Measurements from ENCODE around the gene SPATS2L.
A peak's percentile ranks its signal among the peaks of the same experiment; 100 is the strongest.

SPATS2L gene, protein sequence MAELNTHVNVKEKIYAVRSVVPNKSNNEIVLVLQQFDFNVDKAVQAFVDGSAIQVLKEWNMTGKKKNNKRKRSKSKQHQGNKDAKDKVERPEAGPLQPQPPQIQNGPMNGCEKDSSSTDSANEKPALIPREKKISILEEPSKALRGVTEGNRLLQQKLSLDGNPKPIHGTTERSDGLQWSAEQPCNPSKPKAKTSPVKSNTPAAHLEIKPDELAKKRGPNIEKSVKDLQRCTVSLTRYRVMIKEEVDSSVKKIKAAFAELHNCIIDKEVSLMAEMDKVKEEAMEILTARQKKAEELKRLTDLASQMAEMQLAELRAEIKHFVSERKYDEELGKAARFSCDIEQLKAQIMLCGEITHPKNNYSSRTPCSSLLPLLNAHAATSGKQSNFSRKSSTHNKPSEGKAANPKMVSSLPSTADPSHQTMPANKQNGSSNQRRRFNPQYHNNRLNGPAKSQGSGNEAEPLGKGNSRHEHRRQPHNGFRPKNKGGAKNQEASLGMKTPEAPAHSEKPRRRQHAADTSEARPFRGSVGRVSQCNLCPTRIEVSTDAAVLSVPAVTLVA

DNA sequence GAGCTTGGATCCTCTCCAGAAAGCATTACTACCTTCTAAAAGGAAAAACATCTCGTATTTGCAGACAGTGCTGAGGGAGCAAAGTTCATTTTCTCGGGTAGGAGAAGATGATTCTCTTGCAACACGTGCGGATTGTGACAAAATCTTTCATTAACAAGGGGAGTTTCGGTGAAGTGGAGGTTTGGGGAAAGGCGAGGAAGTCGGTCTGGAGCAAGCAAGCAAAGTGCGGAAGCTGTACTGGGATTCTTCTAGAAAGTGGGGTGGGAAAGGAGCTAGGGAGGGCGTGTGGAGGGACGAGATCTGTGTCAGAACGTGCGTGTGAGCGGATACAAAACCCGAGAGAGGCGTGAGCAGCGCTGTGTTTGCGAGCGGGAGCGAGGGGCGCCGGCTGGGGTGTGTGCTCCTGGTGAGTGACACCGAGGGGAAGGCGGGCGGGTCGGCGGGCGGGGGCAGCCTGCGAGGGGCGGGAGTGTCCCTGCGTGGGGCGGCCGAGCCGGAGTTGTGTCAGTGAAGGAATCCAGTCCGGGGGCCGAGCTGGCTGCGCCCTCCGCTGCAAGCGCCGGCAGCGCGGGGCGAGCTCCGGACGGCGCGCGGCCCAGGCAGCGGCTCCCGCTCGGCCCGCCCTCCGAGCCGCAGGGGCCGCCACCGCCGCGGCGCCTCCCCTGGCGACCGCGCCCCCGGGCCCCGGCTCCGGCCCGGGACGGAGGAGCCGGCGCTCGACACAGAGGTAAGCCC, at the start of gene SPATS2L:
TSS of gene SPATS2L (plus strand) at position 498 of the 735 bp plus-strand sequence. CDS start 82,552 bp downstream, outside the sequence.
- DNase-seq (ENCODE audit: low spot score): peak; percentile 59

DNA sequence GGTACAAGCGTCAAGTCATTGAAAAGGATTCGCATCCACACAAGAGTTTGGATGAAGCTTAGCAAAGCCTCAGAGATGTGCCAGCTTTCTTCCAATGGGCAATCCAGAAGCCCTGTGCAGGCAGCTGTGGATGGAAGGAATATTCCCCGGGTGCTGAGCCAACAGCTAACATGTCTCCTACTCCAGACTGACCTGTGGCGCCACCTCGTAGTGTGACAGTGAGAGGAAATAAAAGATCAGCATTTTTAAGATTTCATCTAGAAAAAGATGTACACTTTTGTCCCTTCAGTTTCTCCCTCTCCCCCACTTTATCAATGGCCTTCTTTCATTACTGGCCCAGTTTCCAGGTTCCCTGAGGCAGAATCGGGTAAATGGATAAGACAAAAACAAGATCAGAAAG, 48.9 kb upstream of the SPATS2L start:
- DNase-seq (ENCODE audit: low spot score): no peak

DNA sequence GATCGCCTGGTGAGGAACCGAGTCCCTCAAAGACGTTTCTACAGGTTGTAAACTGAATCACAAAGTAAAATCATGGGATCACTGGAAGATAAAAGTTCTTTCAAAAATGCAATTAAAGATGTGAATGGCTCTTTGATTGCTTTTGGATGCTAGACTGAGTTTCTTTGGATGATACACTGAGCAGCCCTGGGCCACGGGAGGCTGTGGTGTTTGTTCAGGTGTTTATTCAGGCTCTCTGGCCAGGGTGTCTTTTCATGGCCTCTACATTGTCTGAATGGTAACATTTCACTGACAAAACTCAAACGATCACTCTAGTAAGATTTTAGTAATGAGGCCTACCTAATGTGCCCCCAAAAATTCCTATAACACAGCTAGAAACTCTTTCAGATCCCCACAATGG, 48.4 kb upstream of the SPATS2L start:
- no peak for DNase-seq (ENCODE audit: low spot score)

DNA sequence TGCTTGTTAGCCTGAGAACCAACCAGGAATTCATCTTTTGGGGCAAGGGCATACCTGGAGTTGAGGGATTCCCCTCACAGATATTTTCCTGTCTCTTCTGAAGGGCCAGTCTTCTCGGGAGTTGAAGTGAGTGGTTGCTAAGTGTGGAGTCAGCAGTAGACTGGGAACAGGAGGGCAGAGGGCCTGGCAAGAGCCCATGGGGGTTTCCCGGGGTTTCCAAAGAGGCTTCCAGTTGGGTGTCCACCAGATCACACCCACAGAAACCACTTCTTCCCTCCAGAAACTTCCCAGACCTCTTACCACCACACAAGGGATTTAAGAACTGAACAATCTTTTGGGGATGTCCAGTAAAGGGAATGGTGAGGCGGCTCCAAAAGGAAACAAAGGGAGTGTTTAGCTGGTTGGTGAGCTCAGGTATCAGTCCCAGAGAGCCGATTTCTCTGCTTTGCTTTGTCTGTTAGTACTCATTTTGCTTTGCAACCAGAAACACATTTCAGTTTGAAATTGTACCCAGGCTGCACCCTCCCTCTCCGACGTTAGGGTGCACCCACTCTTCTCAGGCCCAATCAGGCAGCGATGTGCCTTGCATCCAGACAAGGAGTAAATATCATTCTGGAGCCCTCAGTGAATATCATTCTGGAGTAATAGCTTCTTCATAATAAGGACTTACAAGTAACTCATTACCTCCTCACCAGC, 47.5 kb upstream of the SPATS2L start:
- no peak for DNase-seq (ENCODE audit: low spot score)

DNA sequence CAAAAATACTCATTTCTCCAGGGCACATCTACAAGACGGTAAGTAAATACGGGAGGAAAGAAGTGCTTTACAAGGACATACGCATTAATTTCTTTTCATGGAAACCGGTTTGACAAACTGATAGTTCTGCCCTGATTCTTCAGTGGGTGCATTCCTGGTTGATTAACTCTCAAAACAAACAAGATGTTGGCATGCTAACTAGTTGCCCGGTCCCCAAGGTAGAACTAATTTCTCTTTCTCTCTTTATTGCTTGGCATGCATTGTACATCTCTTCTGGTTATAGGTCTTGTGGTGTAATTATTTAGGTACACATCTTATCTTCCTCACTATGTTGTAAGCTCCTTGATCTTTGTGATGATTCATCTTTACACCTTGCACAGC, 46.9 kb upstream of the SPATS2L start:
- no peak for DNase-seq (ENCODE audit: low spot score)

DNA sequence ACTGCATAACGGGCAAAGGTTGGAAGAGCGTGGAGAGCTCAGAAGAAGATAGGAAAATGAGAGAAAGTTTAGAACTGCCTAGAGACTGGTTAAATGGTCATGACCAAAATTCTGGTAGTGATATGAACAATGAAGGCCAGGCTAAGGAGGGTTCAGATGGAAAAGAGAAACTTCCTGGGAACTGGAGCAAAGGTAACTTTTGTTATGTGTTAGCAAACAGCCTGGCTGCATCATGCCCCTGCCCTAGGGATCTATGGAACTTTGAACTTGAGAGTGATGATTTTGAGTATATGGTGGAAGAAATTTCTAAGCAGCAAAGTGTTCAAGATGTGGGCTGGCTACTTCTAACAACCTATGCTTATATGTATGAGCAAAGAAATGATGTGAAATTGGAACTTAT, 44.4 kb upstream of the SPATS2L start:
- no peak for DNase-seq (ENCODE audit: low spot score)

DNA sequence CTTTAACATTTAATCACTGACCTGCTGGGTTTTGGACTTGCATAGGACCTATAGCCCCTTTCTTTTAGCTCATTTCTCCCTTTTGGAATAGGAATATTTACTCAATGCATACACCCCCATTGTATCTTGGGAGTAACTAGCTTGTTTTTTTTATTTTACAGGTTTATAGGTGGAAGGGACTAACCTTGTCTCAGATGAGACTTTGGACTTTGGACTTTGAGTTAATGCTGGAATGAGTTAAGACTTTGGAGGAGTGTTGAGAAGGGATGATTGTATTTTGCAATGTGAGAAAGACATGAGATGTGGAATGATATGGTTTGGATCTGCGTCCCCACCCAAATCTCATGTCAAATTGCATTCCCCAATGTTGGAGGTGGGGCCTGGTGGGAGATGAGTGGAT, 43.2 kb upstream of the SPATS2L start:
- DNase-seq (ENCODE audit: low spot score): no peak

DNA sequence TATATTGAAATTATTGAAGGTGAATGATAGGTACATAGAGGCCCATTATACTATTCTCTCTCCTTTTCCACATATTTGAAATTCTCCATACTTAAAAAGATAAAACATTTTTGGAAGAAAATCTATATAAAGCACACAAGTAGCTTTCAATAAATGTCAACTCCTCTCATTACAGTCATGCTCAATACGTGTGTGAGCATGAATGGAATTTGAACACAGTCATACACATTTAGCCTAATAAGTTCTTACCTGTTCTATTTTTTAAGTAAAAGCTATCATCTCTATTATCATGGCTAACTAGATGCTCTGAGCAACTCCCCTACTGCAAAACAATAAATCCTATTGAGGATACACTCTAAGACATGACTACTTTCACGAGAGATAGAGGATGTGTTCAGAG, 41.9 kb upstream of the SPATS2L start:
- DNase-seq (ENCODE audit: low spot score): no peak

DNA sequence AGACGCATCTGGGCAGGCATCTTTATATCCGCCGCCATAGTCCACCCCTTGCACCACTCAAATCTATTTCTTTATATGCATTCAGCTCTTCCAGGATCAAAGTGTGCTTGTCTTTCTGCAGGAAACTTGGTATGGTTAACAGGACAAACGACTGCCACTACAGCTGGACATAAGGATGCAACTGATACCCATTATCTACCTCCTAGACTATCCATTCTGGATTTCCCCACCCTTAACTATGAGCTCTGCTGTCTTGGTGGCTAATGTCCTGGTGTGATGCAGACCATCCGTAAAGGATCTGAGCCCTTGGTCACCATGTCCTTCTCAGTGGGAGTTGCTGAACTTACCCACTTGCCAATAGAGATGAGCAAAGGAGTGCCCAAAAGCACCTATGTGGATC, 40.1 kb upstream of the SPATS2L start:
- DNase-seq (ENCODE audit: low spot score): no peak

DNA sequence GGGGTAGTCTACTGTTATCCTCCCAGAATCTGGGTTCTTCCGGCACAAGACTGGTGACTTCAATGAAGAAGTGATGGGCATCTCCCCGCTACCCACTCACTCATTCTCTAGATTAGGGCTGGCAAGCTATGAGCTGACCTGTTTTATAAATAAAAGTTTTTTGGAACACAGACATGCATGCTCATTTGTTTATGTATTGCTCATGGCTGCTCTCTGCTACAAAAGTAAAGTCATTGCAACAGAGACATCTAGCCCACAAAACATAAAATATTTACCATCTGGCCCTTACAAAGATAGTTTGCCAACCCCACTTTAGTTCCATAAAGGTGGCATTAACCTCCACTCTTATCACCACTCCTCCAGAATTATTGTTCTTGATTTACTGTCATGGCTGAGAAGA, 39.1 kb upstream of the SPATS2L start:
- DNase-seq (ENCODE audit: low spot score): no peak

DNA sequence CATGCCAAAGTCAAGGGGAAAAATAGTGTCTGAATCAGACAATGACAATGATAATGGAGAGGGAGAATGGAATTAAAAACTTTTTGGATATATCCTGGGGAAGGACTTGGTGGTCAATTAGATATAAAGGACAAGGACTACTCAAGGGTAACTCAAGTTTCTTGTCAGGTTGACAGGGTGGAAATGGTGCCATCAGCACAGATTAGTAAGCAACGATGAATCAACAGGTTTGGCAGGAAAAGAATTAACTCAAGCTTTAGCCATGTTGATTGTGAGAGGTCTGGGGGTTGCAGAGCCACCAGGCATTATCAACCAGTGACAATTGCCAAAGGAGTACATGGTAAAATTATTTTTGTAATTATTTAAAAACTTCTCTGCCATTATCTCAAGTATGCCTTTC, 35.8 kb upstream of the SPATS2L start:
- DNase-seq (ENCODE audit: low spot score): no peak

DNA sequence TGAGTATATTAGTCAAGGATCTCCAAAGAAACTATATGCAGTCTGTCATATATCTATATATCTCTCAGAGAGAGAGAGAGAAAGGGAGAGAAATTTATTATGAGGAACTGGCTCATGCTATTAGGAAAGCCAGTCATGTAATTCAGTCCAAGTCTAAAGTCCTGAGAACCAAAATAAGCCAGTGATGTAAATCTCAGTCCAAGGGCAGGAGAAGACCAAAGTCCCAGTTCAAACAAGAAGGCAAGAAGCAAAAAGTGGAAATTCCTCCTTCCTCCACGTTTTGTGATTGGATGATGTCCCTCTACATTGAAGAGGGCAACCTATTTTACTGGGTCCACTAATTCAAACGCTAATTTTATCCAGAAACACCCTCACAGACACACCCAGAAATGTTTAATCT, 34.2 kb upstream of the SPATS2L start:
- DNase-seq (ENCODE audit: low spot score): no peak

DNA sequence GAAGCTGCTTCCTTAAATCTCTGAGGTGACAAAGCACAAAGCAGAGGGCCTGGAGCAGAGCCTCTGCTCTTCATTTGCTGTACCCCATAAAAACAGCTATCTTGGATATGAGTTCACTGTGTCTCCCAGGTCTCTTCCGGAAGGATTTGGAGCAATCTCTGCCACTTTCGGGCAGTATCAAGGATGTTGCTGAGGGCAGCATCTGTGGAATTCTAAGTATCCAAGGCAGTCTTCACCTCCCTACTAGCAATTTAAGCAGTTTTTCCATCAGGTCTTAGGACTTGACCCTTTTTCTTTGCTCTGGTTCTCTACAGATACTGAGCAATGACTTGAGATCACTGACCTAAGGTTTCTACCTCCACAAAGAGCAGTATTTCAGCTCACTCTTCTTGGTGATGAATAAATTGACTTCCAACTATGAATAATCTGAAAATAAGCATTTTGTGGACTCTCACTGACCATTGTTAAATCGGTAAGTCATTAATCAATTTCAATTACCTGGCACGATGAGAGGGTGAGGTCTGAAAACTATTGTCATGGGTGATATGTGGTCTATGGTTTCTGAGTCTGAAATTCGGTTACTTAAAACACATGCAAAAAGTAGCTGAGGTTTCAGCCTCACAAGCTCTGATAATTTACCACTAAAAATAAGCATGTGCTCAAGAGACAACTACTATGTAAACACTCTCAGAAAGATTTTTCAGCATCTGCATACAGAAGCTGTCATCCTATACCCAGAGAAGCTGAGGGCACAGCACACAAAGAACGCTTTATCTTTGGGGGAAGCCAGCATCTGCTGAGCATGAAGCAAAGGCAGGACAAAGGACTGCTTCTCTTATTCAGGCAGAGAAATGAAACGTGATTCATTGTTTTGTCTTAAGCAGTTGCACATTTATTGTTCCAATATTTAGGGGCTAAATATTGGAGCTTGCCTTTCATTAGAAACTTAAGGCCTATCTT, 32.1 kb upstream of the SPATS2L start:
- DNase-seq (ENCODE audit: low spot score): no peak

DNA sequence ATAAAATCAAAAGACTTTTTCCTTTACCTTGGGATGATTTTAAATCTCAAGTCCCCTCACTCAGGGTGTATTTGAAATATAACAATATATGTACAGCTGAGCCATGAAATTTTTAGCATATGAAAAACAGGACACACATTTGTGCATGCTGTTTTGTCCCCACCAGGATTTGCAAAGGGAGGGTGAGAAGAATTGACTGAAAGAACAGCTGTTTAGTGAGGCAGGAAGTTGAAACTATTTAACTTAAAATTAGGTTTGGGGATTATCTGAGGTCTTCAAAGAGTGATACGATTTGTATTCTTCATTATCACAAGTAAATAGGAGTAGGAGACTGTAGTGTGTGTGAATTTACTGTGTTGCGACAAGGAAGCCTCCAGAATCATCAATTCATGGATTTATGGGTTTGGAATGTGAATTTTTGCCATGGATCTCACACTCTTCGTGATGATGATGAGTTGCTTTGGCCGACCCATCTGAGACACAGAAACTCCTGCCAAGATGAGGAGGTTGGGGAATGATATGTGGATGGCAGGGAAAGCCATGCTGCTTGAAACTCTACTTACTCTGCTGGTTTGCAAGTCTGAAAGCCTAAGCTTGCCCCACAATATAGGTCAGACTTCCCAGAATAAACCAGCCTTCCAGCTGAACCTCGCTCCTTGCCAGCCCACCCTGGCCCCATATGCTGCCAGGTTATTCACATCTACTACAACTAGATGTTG, 31.0 kb upstream of the SPATS2L start:
- DNase-seq (ENCODE audit: low spot score): peak; percentile 86

DNA sequence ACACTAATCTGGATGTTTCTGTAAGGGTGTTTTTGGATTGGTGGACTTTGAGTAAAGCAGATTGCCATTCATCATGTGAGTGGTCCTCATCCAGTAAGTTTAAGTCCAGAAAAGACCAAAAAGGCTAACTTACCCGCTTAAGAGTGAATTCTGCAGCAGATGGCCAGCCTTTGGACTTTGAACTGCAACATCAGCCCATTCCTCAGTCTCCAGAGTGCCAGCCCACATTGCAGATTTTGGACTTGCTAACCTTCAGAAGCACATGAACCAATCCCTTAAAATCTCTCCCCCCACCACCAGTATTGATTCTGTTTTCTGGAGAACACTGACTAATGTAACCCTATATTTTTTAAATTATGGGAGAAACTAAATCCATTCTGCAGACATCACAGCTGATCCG, 30.0 kb upstream of the SPATS2L start:
- DNase-seq (ENCODE audit: low spot score): no peak

DNA sequence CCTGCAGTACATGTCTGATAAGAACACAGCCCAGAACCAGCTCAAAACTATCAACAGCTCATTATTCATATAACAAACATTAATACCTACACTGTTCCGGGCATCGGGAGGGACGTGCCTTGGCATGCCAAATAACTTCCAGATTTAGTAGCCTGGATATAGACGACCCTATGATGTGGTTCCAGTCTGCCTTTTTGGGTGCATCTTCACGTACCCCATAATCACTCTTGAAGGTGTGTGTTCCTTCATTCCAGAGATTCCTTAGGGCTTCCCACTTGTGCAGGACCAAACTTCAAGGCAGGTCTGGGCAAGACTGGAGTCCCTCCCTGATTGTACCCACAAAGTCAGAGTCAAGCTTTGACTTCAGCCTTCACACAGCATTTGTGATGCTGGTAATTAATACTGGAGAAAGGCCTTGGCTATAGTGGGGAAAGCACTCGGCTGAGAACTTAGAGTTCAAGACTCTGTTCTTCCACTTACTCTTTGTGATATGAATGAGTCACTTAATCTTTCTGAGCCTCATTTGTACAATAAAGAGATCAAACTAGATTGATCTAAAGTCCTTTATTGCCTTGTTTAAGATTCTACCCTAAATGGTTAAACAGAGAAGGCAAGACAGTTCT, 27.7 kb upstream of the SPATS2L start:
- DNase-seq (ENCODE audit: low spot score): no peak

DNA sequence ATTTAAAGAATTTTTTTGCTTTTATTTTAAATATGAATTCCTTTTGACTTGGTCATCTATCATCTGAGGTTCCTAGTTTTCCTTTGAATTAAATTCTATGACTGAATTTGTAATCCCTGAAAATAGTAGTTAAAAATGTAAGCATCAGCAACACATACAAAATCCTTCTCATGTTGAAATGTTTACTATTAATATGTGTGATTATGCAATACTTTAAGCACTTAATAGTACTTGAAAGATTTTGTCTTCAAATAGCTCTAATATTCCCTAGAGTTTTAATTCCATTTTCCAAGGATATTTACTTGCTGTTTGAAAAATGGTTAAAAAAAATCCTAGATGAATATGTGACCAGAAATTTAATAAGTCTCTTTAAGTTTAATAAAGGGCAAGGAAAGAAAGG, 26.6 kb upstream of the SPATS2L start:
- DNase-seq (ENCODE audit: low spot score): no peak

DNA sequence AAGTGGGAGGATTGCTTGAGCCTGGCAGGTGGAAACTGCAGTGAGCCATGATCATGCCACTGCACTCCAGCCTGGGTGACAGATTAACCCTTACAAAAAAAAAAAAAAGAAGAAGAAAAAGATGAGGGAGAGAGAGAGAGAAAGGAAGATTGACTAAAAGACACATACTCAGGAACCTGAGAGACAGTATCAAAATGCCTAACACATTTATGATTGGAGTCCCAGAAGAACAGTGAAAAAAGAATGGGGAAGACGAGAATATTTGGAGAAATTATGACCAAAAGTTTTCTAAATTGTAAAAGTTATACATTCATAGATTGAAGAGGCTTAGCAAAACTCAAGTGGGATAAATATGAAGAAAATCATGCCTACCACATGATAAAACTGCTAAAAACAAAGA, 19.9 kb upstream of the SPATS2L start:
- no peak for DNase-seq (ENCODE audit: low spot score)

DNA sequence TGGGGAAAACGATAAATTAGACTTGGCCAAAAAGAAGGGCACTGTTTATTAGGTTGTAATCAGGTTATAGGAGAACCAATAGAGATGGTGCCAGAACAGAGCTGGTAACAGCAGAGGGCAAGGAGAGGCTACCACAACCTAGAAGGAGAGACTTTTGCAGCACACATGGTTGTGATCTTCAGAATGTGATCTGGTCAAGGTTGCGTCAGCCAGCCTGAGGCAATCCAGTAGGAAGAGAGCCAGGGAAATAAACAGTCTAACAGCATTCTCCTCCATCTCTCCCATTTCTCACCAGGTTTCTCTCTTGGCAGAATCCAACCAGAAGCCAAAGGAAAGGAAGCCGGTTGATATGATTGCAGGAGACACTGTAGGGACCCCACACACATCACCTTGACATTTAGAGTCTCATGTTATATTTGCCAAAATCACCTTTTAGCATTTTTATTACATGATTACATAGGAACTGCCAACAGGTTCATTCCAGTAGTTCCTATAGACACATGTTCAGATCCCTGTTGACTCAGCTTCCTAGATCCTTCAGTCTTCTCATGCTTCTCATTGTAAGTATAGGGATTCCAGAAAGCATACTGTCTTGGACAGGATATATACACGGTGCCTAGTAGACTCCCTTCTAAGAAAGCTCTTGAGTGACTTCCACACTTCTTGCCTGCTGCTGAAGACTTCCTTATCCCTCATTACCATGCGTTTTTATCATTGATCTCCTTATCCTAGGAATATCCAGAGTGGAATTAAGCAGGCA, 17.6 kb upstream of the SPATS2L start:
- DNase-seq (ENCODE audit: low spot score): no peak

DNA sequence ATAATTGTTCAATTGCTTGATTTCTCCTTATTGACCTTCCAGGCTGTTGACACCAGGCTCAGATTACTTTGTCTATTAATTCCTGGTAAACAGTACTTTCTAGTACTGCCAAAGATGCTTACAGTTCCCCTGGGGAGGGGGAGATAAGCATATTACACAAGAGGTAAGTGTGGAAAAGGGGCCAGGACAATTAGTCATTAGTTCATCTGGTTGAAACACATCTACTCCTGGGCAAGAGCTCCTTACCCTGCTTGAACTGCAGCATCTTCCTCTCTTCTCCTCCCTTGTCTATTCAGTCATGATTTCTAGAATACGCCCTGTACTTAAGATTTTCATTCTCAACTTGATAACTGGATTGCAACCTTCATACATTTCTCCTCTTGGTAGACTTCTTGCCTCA, 10.4 kb upstream of the SPATS2L start:
- no peak for DNase-seq (ENCODE audit: low spot score)
